GM12891 (cell line): ENCODE data around the gene LBX2.

ENCODE experiments used
- DNase-seq: peaks from one replicate; pipeline ENCODE4 v3.0.0; 2011; ENCODE audit warnings: low spot score; ENCODE audit not compliant: insufficient read length
- FAIRE-seq: peaks from 2 replicates; lab custom pipeline; 2011; peaks lifted over from hg19 to GRCh38; lab: Jason Lieb, UNC
- PAX5 ChIP-seq: IDR thresholded peaks from 2 replicates; pipeline ENCODE4 v1.6.1; 2011; ENCODE audit warnings: low read length, moderate library complexity, mild to moderate bottlenecking; ENCODE audit not compliant: insufficient read depth, severe bottlenecking
- POLR2A ChIP-seq: IDR thresholded peaks from 2 replicates; pipeline ENCODE4 v1.6.1; 2011; ENCODE audit warnings: low read depth, low read length, control low read depth
- POLR2AphosphoS5 ChIP-seq: IDR thresholded peaks from 2 replicates; pipeline ENCODE4 v1.6.1; 2011; ENCODE audit warnings: low read depth, low read length, control low read depth
- POU2F2 ChIP-seq: IDR thresholded peaks from 2 replicates; pipeline ENCODE4 v1.6.1; 2011; ENCODE audit warnings: low read depth, mild to moderate bottlenecking, control low read depth, low read length, moderate library complexity
- SPI1 ChIP-seq: IDR thresholded peaks from 2 replicates; pipeline ENCODE4 v1.6.1; 2011; ENCODE audit warnings: low read depth, low read length, control low read depth
- TAF1 ChIP-seq: IDR thresholded peaks from 2 replicates; pipeline ENCODE4 v1.6.1; 2011; ENCODE audit warnings: low read depth, low read length, control low read depth

The LBX2 gene

GRCh38 chr2:74457129-74457548 lies 42.3 kb downstream of the LBX2 start:
- DNase-seq (no peak), FAIRE-seq (no peak)
- TF ChIP-seq POLR2A (no peak), POU2F2 (peak; percentile 61; the same call in 1 of the 2 replicates)

DNA sequence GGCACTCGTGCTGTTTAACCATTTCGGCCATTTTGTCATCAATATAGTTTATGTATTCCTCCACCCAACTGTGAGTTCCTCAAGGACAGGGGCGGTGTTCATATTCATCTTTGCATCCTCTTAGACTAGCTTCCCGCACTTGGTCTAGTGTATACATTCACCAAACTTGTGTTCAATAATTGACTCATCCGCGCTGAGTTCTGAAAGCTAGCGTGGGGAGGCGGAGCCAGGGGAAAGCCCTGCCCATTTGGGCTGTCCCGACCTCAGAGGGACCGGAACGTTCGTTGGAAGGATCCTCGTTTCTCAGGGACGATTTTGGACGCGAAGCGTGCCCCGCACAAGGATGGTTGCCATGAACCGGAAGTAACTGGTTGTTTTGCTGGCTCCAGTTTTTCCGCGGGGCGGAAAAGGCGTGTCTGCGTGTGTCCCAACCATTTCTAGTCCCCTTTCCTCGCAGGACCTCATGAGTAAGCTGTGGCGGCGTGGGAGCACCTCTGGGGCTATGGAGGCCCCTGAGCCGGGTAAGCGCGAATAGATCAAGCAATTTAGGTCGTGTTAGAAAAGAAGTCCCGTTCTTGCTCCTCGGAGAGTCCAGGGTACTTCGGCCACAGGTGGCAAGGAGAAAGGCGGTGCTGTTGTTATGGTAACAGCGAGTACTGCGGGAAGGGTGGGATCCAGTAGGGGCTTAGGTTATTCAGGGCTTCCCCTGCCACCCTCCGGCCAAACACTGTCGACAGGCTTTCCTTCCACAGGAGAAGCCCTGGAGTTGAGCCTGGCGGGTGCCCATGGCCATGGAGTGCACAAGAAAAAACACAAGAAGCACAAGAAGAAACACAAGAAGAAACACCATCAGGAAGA lies 44.5 kb downstream of the LBX2 start, which contains the start of gene INO80B:
INO80B (plus strand) TSS at position 434 of the 858 bp plus-strand sequence; CDS start at position 464, 30 bp downstream.
- no peak for DNase-seq
- TF ChIP-seq PAX5 (peak; percentile 57), POLR2AphosphoS5 (no peak), POU2F2 (peak; percentile 62; the same call in 1 of the 2 replicates), SPI1 (no peak), TAF1 (peak; percentile 43; the same call in 1 of the 2 replicates), POLR2A (peak; percentile 35; the same call in 1 of the 2 replicates)

GRCh38 chr2:74450570-74451190 lies 48.7 kb downstream of the LBX2 start:
- TF ChIP-seq TAF1 (no peak), POU2F2 (no peak), POLR2AphosphoS5 (no peak), SPI1 (no peak), PAX5 (no peak), POLR2A (no peak)
- no peak for FAIRE-seq
- no peak for DNase-seq

More for the DNA sequence above, 44.5 kb downstream of the LBX2 start, which contains the start of gene INO80B:
- peak; percentile 97 for FAIRE-seq

DNA sequence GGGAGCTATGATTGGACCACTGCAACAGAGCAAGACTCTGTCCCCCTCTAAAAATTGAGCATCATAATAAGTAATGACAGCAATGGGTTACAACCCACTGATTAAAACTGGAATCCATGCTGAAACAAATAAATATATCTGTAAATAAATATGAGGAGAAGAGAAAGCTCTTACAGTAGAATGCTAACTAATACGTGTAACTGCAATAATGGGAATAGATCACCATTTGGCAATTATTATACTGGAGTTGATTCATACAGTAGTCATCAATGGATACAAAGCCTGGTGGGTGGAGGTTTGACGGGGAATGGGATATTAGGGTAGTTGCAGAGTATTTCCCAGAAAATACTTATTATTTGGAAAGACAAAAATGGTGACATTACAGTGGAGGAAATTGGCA lies 50.6 kb downstream of the LBX2 start:
- DNase-seq (no peak), FAIRE-seq (no peak)
- TF ChIP-seq PAX5: no peak
- TF ChIP-seq TAF1: no peak
- no peak for TF ChIP-seq POLR2A
- no peak for TF ChIP-seq POLR2AphosphoS5
- TF ChIP-seq SPI1: no peak
- no peak for TF ChIP-seq POU2F2
